HepG2 (cell line): ENCODE measurements around the gene TRAF4. TPM values are rescaled to one million over a fixed set of nuclear protein-coding genes. Genes with fewer than 3 reads are reported as not detected.

Source experiments
- ATAC-seq: fragments of 200-7000 bp; cut with Tn5 transposase; 3 replicates; pipeline ENCODE4 v1.9.1; 2020; ENCODE audit warnings: mild to moderate bottlenecking, moderate library complexity
- BruUV-seq: library from RNA; stranded (reverse); fragments of 400-500 nt; replicated peaks from 2 replicates; lab custom pipeline; 2021; lab: Mats Ljungman, UMichigan
- CTCF ChIA-PET: fragments of 300-600 bp; formaldehyde crosslinking; extraction: SDS; loops from one replicate; lab custom pipeline; 2021; ENCODE audit warnings: low total read pairs, inconsistent platforms, low intra/inter-chr PET ratio; lab: Yijun Ruan, JAX
- POLR2A ChIA-PET: fragments of 350-600 bp; sonication (Branson Sonifier 250); formaldehyde crosslinking; loops from one replicate; lab custom pipeline; 2020; ENCODE audit warnings: antibody characterized with exemption, inconsistent platforms; lab: Yijun Ruan, JAX
- DNase-seq: peaks from one replicate; pipeline ENCODE4 v3.0.0-alpha.2; 2015; ENCODE audit warnings: low spot score
- FAIRE-seq: peaks from 3 replicates; lab custom pipeline; 2011; peaks lifted over from hg19 to GRCh38; lab: Jason Lieb, UNC
- H2AFZ ChIP-seq: one replicate; pipeline ENCODE4 v1.6.1; 2011; ENCODE audit warnings: low read length, inconsistent platforms
- H3K27ac ChIP-seq: fragments of 300-600 bp; 3 replicates; pipeline ENCODE4 v1.8.0; 2011; ENCODE audit warnings: mixed run types, mild to moderate bottlenecking, mixed read lengths, low read length, inconsistent platforms; ENCODE audit not compliant: insufficient read depth; ENCODE audit errors: extremely low read length
- H3K27me3 ChIP-seq, 2 experiments: fragments of 200-600 bp in 1 of 2; 2 replicates in 1 of 2; 3 replicates in 1 of 2; pipeline versions ENCODE4 v1.6.0 to v1.8.0; 2011; ENCODE audit warnings: low read length in 2 of 2, mild to moderate bottlenecking in 2 of 2, moderate library complexity in 2 of 2, inconsistent platforms in 1 of 2; ENCODE audit not compliant: insufficient read depth in 2 of 2, control insufficient read depth in 1 of 2
- H3K36me3 ChIP-seq, 2 experiments: fragments of 200-600 bp in 1 of 2; replicated peaks in 1 of 2; 2 replicates in 1 of 2; 3 replicates in 1 of 2; pipeline versions ENCODE4 v1.5.1 to v1.8.0; 2011; ENCODE audit warnings: low read length in 2 of 2, inconsistent platforms in 1 of 2; ENCODE audit not compliant: insufficient read depth in 2 of 2, control insufficient read depth in 1 of 2
- H3K4me1 ChIP-seq: 2 replicates; pipeline ENCODE4 v1.5.1; 2012; ENCODE audit warnings: low read length, inconsistent platforms; ENCODE audit not compliant: insufficient read depth
- H3K4me2 ChIP-seq: 2 replicates; pipeline ENCODE4 v1.6.0; 2011; ENCODE audit warnings: low read depth, low read length, inconsistent platforms
- H3K4me3 ChIP-seq, 3 experiments: fragments of 200-600 bp in 1 of 3; sonication (generic), shearing (Covaris generic) in 1 of 3; replicated peaks in 1 of 3; 2 replicates each; pipeline ENCODE4 v1.5.1; 2011 to 2016; ENCODE audit warnings: low read length in 3 of 3, inconsistent platforms in 2 of 3, low read depth in 2 of 3, mild to moderate bottlenecking in 2 of 3, control low read depth in 1 of 3, mixed read lengths in 1 of 3; ENCODE audit not compliant: insufficient read depth in 1 of 3
- H3K79me2 ChIP-seq: one replicate; pipeline ENCODE4 v1.6.1; 2011; ENCODE audit warnings: low read length, inconsistent platforms; ENCODE audit not compliant: insufficient read depth
- H3K9ac ChIP-seq: 2 replicates; pipeline ENCODE4 v1.6.0; 2011; ENCODE audit warnings: mild to moderate bottlenecking, low read depth, low read length, inconsistent platforms; ENCODE audit not compliant: insufficient read depth
- H3K9me3 ChIP-seq: 2 replicates; pipeline ENCODE4 v1.5.1; 2012; ENCODE audit warnings: mild to moderate bottlenecking, low read length
- H4K20me1 ChIP-seq: 2 replicates; pipeline ENCODE4 v1.6.0; 2011; ENCODE audit warnings: inconsistent platforms, mild to moderate bottlenecking, low read length, moderate library complexity; ENCODE audit not compliant: insufficient read depth
- ADNP ChIP-seq: sonication (generic); formaldehyde crosslinking; IDR thresholded peaks from 2 replicates; pipeline ENCODE4 v1.4.0; 2020; ENCODE audit warnings: missing genetic modification reagents
- ARNT2 ChIP-seq: sonication (generic); formaldehyde crosslinking; IDR thresholded peaks from 2 replicates; pipeline ENCODE4 v1.8.0; 2022; ENCODE audit warnings: mild to moderate bottlenecking, low read depth, missing genetic modification reagents, moderate library complexity
- CTCF ChIP-seq: sonication (generic); formaldehyde crosslinking; IDR thresholded peaks from 2 replicates; pipeline ENCODE4 v1.5.0; 2020; ENCODE audit warnings: mild to moderate bottlenecking, missing genetic modification reagents, moderate library complexity
- DRAP1 ChIP-seq: IDR thresholded peaks from 2 replicates; pipeline ENCODE4 v1.6.1; 2016; ENCODE audit warnings: missing genetic modification reagents, missing compliant biosample characterization
- EP300 ChIP-seq, 3 experiments: sonication (generic) in 1 of 3; formaldehyde crosslinking in 1 of 3; IDR thresholded peaks; 2 replicates each; pipeline versions ENCODE4 v1.5.1 to v1.6.1; 2011 to 2020; ENCODE audit warnings: low read depth in 2 of 3, low read length in 2 of 3, borderline replicate concordance in 1 of 3, improper control_type of control experiment in 1 of 3, mild to moderate bottlenecking in 1 of 3, missing genetic modification reagents in 1 of 3, moderate library complexity in 1 of 3
- GRHL1 ChIP-seq: sonication (generic); formaldehyde crosslinking; conservative IDR thresholded peaks from 2 replicates; pipeline ENCODE4 v1.8.0; 2022; ENCODE audit warnings: missing genetic modification reagents
- IRF9 ChIP-seq: sonication (generic); formaldehyde crosslinking; IDR thresholded peaks from 2 replicates; pipeline ENCODE4 v1.8.0; 2022; ENCODE audit warnings: missing genetic modification reagents, mild to moderate bottlenecking, borderline replicate concordance
- IRX3 ChIP-seq: sonication (generic); formaldehyde crosslinking; IDR thresholded peaks from 2 replicates; pipeline ENCODE4 v1.8.1; 2023; ENCODE audit warnings: mild to moderate bottlenecking, low read depth, missing genetic modification reagents, borderline replicate concordance
- MATR3 ChIP-seq: sonication (generic); formaldehyde crosslinking; IDR thresholded peaks from 2 replicates; pipeline ENCODE4 v1.4.0; 2020; ENCODE audit warnings: missing genetic modification reagents
- NFKBIZ ChIP-seq: IDR thresholded peaks from 2 replicates; pipeline ENCODE4 v1.6.1; 2018; ENCODE audit warnings: missing genetic modification reagents, missing compliant biosample characterization
- RAD21 ChIP-seq: fragments of 450-650 bp; formaldehyde crosslinking; IDR thresholded peaks from 2 replicates; pipeline ENCODE4 v1.5.0; 2020; ENCODE audit warnings: mild to moderate bottlenecking
- SMC3 ChIP-seq: IDR thresholded peaks from 2 replicates; pipeline ENCODE4 v1.6.1; 2011; ENCODE audit warnings: low read length, improper control_type of control experiment
- STAG1 ChIP-seq: sonication (generic); formaldehyde crosslinking; IDR thresholded peaks from 2 replicates; pipeline ENCODE4 v1.4.0; 2020; ENCODE audit warnings: missing genetic modification reagents
- ZNF12 ChIP-seq: sonication (generic); formaldehyde crosslinking; IDR thresholded peaks from 2 replicates; pipeline ENCODE4 v1.5.0; 2020; ENCODE audit warnings: missing genetic modification reagents
- ZNF143 ChIP-seq: sonication (generic); formaldehyde crosslinking; IDR thresholded peaks from 2 replicates; pipeline ENCODE4 v1.4.0; 2020; ENCODE audit warnings: missing genetic modification reagents
- ZNF562 ChIP-seq: sonication (generic); formaldehyde crosslinking; IDR thresholded peaks from 2 replicates; pipeline ENCODE4 v1.8.0; 2022; ENCODE audit warnings: missing genetic modification reagents, borderline replicate concordance
- ZNF800 ChIP-seq: sonication (generic); formaldehyde crosslinking; IDR thresholded peaks from 2 replicates; pipeline ENCODE4 v1.4.0; 2020; ENCODE audit warnings: missing genetic modification reagents
- WGBS: methylation state at CpG from one replicate; pipeline ENCODE4 v1.1.6; 2017; ENCODE audit warnings: low lambda C conversion rate; 5-methylcytosine and 5-hydroxymethylcytosine counted together
- in situ Hi-C: cut with HindIII; loops from 2 replicates; pipeline ENCODE4 v1.10.0; 2017; ENCODE audit warnings: low pct_unique_long_range_greater_than_20kb; ENCODE audit not compliant: extremely low pct_ligation_motif_present
- intact Hi-C: fragments of 100-400 bp; cut with micrococcal nuclease; formaldehyde crosslinking; loops from one replicate; pipeline ENCODE4 v1.10.0; 2022; ENCODE audit not compliant: unreplicated experiment
- polyA plus RNA-seq, 8 experiments: library from polyadenylated mRNA; depleted of rRNA in 3 of 8; stranded (reverse) in 7 of 8; unstranded in 1 of 8; fragments of >200 nt; fragmentation: Illumina TruSeq in 4 of 8; extraction: Trizol in 4 of 8; gene quantifications; 2 replicates each; pipeline versions ENCODE4 v1.2.1 to v1.2.3, GENCODE V29; 2011 to 2016; ENCODE audit warnings: low read depth in 4 of 8, missing spikeins in 1 of 8, mixed read lengths in 1 of 8; ENCODE audit not compliant: insufficient read depth in 1 of 8
- total RNA-seq, 5 experiments: library from RNA; depleted of rRNA; stranded (reverse); fragments of >200 nt; fragmentation: Illumina TruSeq; extraction: Trizol; gene quantifications; 2 replicates each; pipeline ENCODE4 v1.2.3, GENCODE V29; 2016; ENCODE audit warnings: low read depth in 1 of 5

The TRAF4 gene
- total and polyA plus RNA-seq, 2 of the 13 experiments (the other 11 are each of a cell fraction or from before 2014, with no cell fraction given) = 86.0 to 89.9 TPM

DNA sequence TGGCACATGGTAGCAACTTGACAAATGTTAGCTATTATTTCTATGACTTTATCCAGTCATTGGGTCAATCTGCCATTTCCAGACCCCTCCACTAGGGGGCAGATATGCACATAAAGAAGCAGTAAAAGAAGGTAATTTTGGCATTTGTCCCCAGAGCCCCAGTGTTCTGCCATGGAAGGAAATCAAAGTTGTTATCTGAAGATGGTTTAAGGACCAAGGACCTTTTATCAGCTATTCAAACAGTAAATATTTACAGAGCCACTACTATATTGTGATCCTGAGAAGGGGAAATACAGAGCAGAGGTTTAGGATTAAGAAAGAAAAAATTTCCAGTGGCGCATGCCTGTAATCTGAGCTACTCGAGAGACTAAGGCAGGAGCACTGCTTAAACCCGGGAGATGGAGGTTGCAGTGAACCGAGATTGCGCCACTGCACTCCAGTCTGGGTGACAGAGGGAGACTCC, 20.0 kb downstream of the TRAF4 start:
- Histone ChIP-seq H3K4me3 (no peak overlapping the region), H2AFZ (no peak overlapping the region), H3K4me2 (no peak overlapping the region), H4K20me1 (no peaks in the 10 kb centered on the region), H3K4me1 (no peaks in the 10 kb centered on the region), H3K79me2 (no peaks in the 10 kb centered on the region), H3K27ac (no peak overlapping the region), H3K36me3 (peaks cover 22 to 61% of the 10 kb centered on the region in 2 experiments), H3K9me3 (no peaks in the 10 kb centered on the region), H3K9ac (no peak overlapping the region), H3K27me3 (no peaks in the 10 kb centered on the region)
- ATAC-seq = peak; percentile 41; the same call in 2 of the 3 replicates
- intact Hi-C loops (loop anchor here (1.0 to 5.0 kb wide), 4 partner anchors 78 to 153 kb away; partner anchors contain the start of genes FAM222B and FLOT2), in situ Hi-C loops (loop anchor here (10.0 kb wide), 1 partner anchor 121 kb away; no protein-coding TSS in a partner anchor)
- peak; percentile 78 for FAIRE-seq
- ChIA-PET POLR2A (interaction anchor here (0.6 to 1.4 kb wide), 6 partner anchors 18 to 202 kb away, joined by 3 to 9 read pairs (median 4); partner anchors contain the start of gene FAM222B), CTCF (interaction anchor here (0.8 to 1.9 kb wide), 6 partner anchors 14 to 153 kb away, joined by 3 to 20 read pairs (median 4); partner anchors contain the start of gene DHRS13)
- peak; percentile 68 for DNase-seq
- no TSS peak for BruUV-seq
- WGBS = 77% methylated on average over 5 of the region's 5 CpGs
- no peak for TF ChIP-seq MATR3 (CRISPR knock-in tag)
- no peak for TF ChIP-seq ADNP (CRISPR knock-in tag)
- no peak for TF ChIP-seq ZNF12 (CRISPR knock-in tag)
- TF ChIP-seq RAD21 (CRISPR knock-in tag) = peak; percentile 68
- 0 out of 2 replicates have a peak, but pooled peaks have one; percentile 41 for TF ChIP-seq ARNT2
- TF ChIP-seq SMC3 = peak; percentile 83
- TF ChIP-seq ZNF562 (CRISPR knock-in tag) = no peak
- no peak for TF ChIP-seq EP300 (IDR thresholded peaks at IDR 0.05; ENCODE audit: low read depth in 2 of 2, low read length in 2 of 2)
- no peak for TF ChIP-seq EP300 (CRISPR knock-in tag; IDR thresholded peaks at IDR 0.05; ENCODE audit: borderline replicate concordance)
- no peak for TF ChIP-seq IRF9
- TF ChIP-seq ZNF800 = no peak
- TF ChIP-seq ZNF143 (CRISPR knock-in tag) = no peak
- TF ChIP-seq DRAP1 (CRISPR knock-in tag) = no peak
- TF ChIP-seq NFKBIZ (CRISPR knock-in tag) = no peak
- peak; percentile 78 for TF ChIP-seq STAG1 (CRISPR knock-in tag)
- no peak for TF ChIP-seq GRHL1
- TF ChIP-seq CTCF = peak; percentile 79
- TF ChIP-seq IRX3 (CRISPR knock-in tag) = no peak
